Psoas muscle (tissue), 8 donors: ENCODE data around the gene TMEM235. TPM values are rescaled to one million over a fixed set of nuclear protein-coding genes. Genes with fewer than 3 reads are reported as not detected.
A peak's percentile ranks its signal among the peaks of the same experiment; 100 is the strongest.

Source experiments
- ATAC-seq, 4 donors: fragments of 200-7000 bp; cut with Tn5 transposase; one replicate each; pipeline ENCODE4 v1.9.1; 2020; ENCODE audit warnings: moderate library complexity in 3 of 4, mild to moderate bottlenecking in 2 of 4
- DNase-seq, 2 donors: peaks; one replicate each; pipeline ENCODE4 v3.0.0-alpha.2; 2020
- H3K27ac ChIP-seq: fragments of 200-600 bp; one replicate; pipeline ENCODE4 v1.8.0; 2022
- H3K27me3 ChIP-seq, 3 donors: fragments of 200-600 bp in 1 of 3; one replicate each; pipeline versions ENCODE4 v1.6.1 to v1.8.0; 2013 to 2022; ENCODE audit warnings: low read length in 2 of 3, mild to moderate bottlenecking in 2 of 3, moderate library complexity in 1 of 3; ENCODE audit not compliant: insufficient read depth in 3 of 3
- H3K36me3 ChIP-seq, 2 donors: fragments of 200-600 bp in 1 of 2; one replicate each; pipeline versions ENCODE4 v1.6.1 to v1.8.0; 2013 to 2022; ENCODE audit warnings: low read depth in 1 of 2, mild to moderate bottlenecking in 1 of 2, moderate library complexity in 1 of 2; ENCODE audit not compliant: insufficient read depth in 1 of 2
- H3K4me1 ChIP-seq: fragments of 200-600 bp; one replicate; pipeline ENCODE4 v1.8.0; 2022
- H3K4me3 ChIP-seq: fragments of 200-600 bp; one replicate; pipeline ENCODE4 v1.8.0; 2022; ENCODE audit warnings: mild to moderate bottlenecking
- H3K9me3 ChIP-seq: fragments of 200-600 bp; one replicate; pipeline ENCODE4 v1.8.0; 2022
- CTCF ChIP-seq: fragments of 200-600 bp; IDR thresholded peaks from one replicate; pipeline ENCODE4 v1.8.0; 2022; ENCODE audit warnings: antibody characterized with exemption
- WGBS, 3 donors: extraction: QIAGEN DNeasy Blood & Tissue Kit; methylation state at CpG; one replicate each; pipeline versions ENCODE4 v1.1.6 to v1.1.7; 2013; 5-methylcytosine and 5-hydroxymethylcytosine counted together
- intact Hi-C, 2 donors: fragments of 100-400 bp; cut with DNase I; formaldehyde crosslinking; loops; one replicate each; pipeline versions ENCODE4 v1.11.0 to v1.14.2; 2022
- polyA plus RNA-seq, 3 donors: library from polyadenylated mRNA; stranded (reverse); fragments of 200-250 nt; gene quantifications; one replicate each; pipeline ENCODE4 v1.2.3, GENCODE V29; 2013
- total RNA-seq, 4 donors: library from RNA; stranded (reverse); fragmentation: NEBNext Ultra II Directional in 2 of 4; extraction: Animal tissue kit (Norgen Biotek cat#: 25700) in 2 of 4; gene quantifications; one replicate each; pipeline versions ENCODE4 v1.2.1 to v1.2.4, GENCODE V29; 2021 to 2023
- donor health status: healthy with polysubstance abuse.
- donor health status: DM: no; HTN: no; CAD: no; lungs with moderate emphysema.
- donor health status: Bipolar disorder and iron deficiency.
- donor health status: healthy.
- donor health status: DM: yes; HTN: yes; CAD: no.
- donor health status: DM: no; HTN: no; CAD: no.
- donor health status: DM: no; HTN: no; CAD: no.
- donor health status: DM: yes; HTN: yes; CAD: no.

Gene TMEM235
- total and polyA plus RNA-seq, 7 donors, result not detected

DNA sequence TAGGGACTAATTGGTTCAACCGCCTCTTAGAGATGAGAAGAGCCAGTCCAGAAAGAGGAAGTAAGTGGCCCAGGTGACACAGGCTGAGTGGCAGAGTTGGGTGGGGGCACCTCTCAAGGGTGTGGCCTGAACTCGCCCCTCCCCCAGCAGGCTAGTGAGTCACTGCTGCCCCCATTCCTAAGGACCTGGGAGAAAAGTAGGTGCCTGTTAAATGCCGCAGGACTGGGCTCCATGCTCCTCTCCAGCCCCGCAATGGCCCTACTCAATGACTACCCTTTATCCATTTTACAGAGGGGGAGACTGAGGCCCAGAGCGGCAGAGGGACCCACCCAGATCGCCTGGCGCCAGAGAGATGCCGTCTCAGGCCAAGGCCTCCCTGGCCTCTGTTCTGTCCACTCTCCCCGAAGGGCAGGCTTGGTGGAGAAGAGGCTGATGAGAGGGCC, 8.1 kb downstream of the TMEM235 start:
- intact Hi-C loops, result no loop called here
- Histone ChIP-seq H3K36me3 (no peaks in the 10 kb centered on the region), H3K9me3 (no peaks in the 10 kb centered on the region), H3K4me1 (no peaks in the 10 kb centered on the region), H3K27ac (no peak overlapping the region), H3K4me3 (no peak overlapping the region), H3K27me3 (no peaks in the 10 kb centered on the region)
- no peak for TF ChIP-seq CTCF
- DNase-seq (no peak), ATAC-seq (no peak)
- WGBS, 3 donors, result 93 to 98% (median 95%) methylated on average over 9 of the region's 9 CpGs

DNA sequence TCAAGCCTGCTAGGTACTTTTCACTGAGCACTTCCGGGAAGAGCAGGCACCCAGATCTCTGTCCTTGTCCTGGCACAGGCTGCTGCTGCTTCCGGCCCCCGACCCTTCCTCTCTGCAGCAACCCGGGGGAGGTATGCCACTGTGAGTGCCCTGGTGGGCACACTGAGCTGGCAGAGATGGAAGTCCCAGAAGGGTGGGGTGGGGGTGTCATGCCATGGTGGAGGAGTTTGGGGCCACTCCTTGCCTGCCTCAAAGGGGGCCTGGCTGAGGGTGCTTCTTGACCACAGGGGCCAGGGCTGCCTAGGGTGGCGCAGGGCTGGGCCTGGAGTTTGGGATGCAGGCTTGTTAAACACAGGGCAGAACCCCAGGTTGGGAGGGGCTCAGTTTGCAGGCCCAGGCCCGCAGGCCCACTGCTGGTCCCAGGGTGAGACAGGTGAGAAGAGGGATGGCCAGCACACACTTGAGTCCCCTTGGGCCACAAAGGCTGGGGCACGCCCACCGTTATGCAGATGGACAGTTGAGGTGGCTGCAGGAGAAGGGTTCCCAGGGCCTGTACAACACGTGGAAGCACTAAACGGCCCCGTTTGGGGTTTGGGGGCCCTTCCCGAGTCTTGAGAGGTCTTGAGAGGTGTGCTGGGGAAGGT, 8.7 kb downstream of the TMEM235 start:
- no peaks in the 10 kb centered on the region for H3K9me3 ChIP-seq
- no peak for DNase-seq
- intact Hi-C loops, result no loop called here
- H3K4me3 ChIP-seq, result no peak overlapping the region
- TF ChIP-seq CTCF, result no peak
- no peaks in the 10 kb centered on the region for H3K36me3 ChIP-seq
- H3K4me1 ChIP-seq, result no peaks in the 10 kb centered on the region
- no peaks in the 10 kb centered on the region for H3K27me3 ChIP-seq
- 78 to 90% (median 84%) methylated on average over 12 of the region's 12 CpGs for WGBS, 3 donors
- no peak for ATAC-seq
- no peak overlapping the region for H3K27ac ChIP-seq

GRCh38 chr17:78240839-78241238, 9.4 kb downstream of the TMEM235 start:
- Histone ChIP-seq H3K9me3 (no peaks in the 10 kb centered on the region), H3K27ac (no peak overlapping the region), H3K4me3 (no peak overlapping the region), H3K4me1 (no peaks in the 10 kb centered on the region), H3K27me3 (no peaks in the 10 kb centered on the region), H3K36me3 (no peaks in the 10 kb centered on the region)
- intact Hi-C loops, result no loop called here
- ATAC-seq (no peak), DNase-seq (no peak)
- WGBS, 3 donors, result 84 to 90% (median 89%) methylated on average over 9 of the region's 9 CpGs
- TF ChIP-seq CTCF, result no peak

DNA sequence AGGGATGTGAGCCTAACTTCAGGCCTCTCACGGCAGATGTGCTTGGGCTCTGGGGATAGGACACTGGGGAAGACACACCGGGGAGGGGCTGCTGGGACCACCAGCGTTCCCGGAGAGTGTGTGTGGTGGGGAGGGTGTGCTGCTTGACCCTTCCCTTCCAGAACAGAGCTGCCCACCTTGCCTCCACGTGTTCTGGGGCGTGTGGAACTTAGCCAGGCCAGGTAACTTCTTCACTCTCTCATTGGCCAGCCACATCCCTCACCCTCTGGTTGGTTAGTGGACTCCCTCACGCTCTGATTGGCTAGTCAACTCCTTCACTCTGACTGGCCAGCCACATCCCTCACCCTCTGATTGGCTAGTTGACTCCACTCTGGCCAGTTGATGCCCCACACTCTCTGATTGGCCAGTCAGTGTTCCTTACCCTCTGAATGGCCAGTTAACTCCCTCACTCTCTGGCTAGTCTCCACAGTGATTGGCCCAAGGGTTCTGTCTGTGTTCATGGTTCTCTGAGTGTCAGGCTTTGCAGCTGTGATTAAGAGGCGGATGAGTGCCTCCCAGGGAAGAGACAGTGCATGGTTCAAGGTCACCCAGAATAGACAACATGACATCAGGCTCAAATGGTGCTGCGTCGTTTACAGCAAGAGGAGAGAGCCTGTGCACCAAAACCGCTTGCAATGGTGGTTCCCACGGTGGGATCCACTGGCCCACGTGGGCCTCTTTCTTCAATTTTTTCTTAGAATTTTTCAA, 10.0 kb downstream of the TMEM235 start:
- H3K27ac ChIP-seq, result no peak overlapping the region
- H3K4me3 ChIP-seq, result no peak overlapping the region
- no peaks in the 10 kb centered on the region for H3K27me3 ChIP-seq
- H3K9me3 ChIP-seq, result no peaks in the 10 kb centered on the region
- no peaks in the 10 kb centered on the region for H3K4me1 ChIP-seq
- no peak for TF ChIP-seq CTCF
- ATAC-seq, result peak in 2 of 4 donors; percentile 38 to 57
- no peak for DNase-seq
- intact Hi-C loops, result no loop called here
- 76 to 77% (median 77%) methylated on average over 11 to 13 of the region's 13 CpGs for WGBS, 3 donors
- H3K36me3 ChIP-seq, result no peaks in the 10 kb centered on the region
